HepG2 (cell line): ENCODE results near the gene VSIG10L2. TPM values are rescaled to one million over a fixed set of nuclear protein-coding genes. Genes with fewer than 3 reads are reported as not detected.

Experiments
- ATAC-seq: fragments of 200-7000 bp; cut with Tn5 transposase; 3 replicates; pipeline ENCODE4 v1.9.1; 2020; ENCODE audit warnings: mild to moderate bottlenecking, moderate library complexity
- BruUV-seq: library from RNA; stranded (reverse); fragments of 400-500 nt; replicated peaks from 2 replicates; lab custom pipeline; 2021; lab: Mats Ljungman, UMichigan
- CTCF ChIA-PET: fragments of 300-600 bp; formaldehyde crosslinking; extraction: SDS; loops from one replicate; lab custom pipeline; 2021; ENCODE audit warnings: low total read pairs, inconsistent platforms, low intra/inter-chr PET ratio; lab: Yijun Ruan, JAX
- POLR2A ChIA-PET: fragments of 350-600 bp; sonication (Branson Sonifier 250); formaldehyde crosslinking; loops from one replicate; lab custom pipeline; 2020; ENCODE audit warnings: antibody characterized with exemption, inconsistent platforms; lab: Yijun Ruan, JAX
- DNase-seq: peaks from one replicate; pipeline ENCODE4 v3.0.0-alpha.2; 2015; ENCODE audit warnings: low spot score
- FAIRE-seq: peaks from 3 replicates; lab custom pipeline; 2011; peaks lifted over from hg19 to GRCh38; lab: Jason Lieb, UNC
- H2AFZ ChIP-seq: one replicate; pipeline ENCODE4 v1.6.1; 2011; ENCODE audit warnings: low read length, inconsistent platforms
- H3K27ac ChIP-seq: fragments of 300-600 bp; 3 replicates; pipeline ENCODE4 v1.8.0; 2011; ENCODE audit warnings: mixed run types, mild to moderate bottlenecking, mixed read lengths, low read length, inconsistent platforms; ENCODE audit not compliant: insufficient read depth; ENCODE audit errors: extremely low read length
- H3K27me3 ChIP-seq, 2 experiments: fragments of 200-600 bp in 1 of 2; 2 replicates in 1 of 2; 3 replicates in 1 of 2; pipeline versions ENCODE4 v1.6.0 to v1.8.0; 2011; ENCODE audit warnings: low read length in 2 of 2, mild to moderate bottlenecking in 2 of 2, moderate library complexity in 2 of 2, inconsistent platforms in 1 of 2; ENCODE audit not compliant: insufficient read depth in 2 of 2, control insufficient read depth in 1 of 2
- H3K36me3 ChIP-seq, 2 experiments: fragments of 200-600 bp in 1 of 2; replicated peaks in 1 of 2; 2 replicates in 1 of 2; 3 replicates in 1 of 2; pipeline versions ENCODE4 v1.5.1 to v1.8.0; 2011; ENCODE audit warnings: low read length in 2 of 2, inconsistent platforms in 1 of 2; ENCODE audit not compliant: insufficient read depth in 2 of 2, control insufficient read depth in 1 of 2
- H3K4me1 ChIP-seq: 2 replicates; pipeline ENCODE4 v1.5.1; 2012; ENCODE audit warnings: low read length, inconsistent platforms; ENCODE audit not compliant: insufficient read depth
- H3K4me2 ChIP-seq: 2 replicates; pipeline ENCODE4 v1.6.0; 2011; ENCODE audit warnings: low read depth, low read length, inconsistent platforms
- H3K4me3 ChIP-seq, 3 experiments: fragments of 200-600 bp in 1 of 3; sonication (generic), shearing (Covaris generic) in 1 of 3; replicated peaks in 1 of 3; 2 replicates each; pipeline ENCODE4 v1.5.1; 2011 to 2016; ENCODE audit warnings: low read length in 3 of 3, inconsistent platforms in 2 of 3, low read depth in 2 of 3, mild to moderate bottlenecking in 2 of 3, control low read depth in 1 of 3, mixed read lengths in 1 of 3; ENCODE audit not compliant: insufficient read depth in 1 of 3
- H3K79me2 ChIP-seq: one replicate; pipeline ENCODE4 v1.6.1; 2011; ENCODE audit warnings: low read length, inconsistent platforms; ENCODE audit not compliant: insufficient read depth
- H3K9ac ChIP-seq: 2 replicates; pipeline ENCODE4 v1.6.0; 2011; ENCODE audit warnings: mild to moderate bottlenecking, low read depth, low read length, inconsistent platforms; ENCODE audit not compliant: insufficient read depth
- H3K9me3 ChIP-seq: 2 replicates; pipeline ENCODE4 v1.5.1; 2012; ENCODE audit warnings: mild to moderate bottlenecking, low read length
- H4K20me1 ChIP-seq: 2 replicates; pipeline ENCODE4 v1.6.0; 2011; ENCODE audit warnings: inconsistent platforms, mild to moderate bottlenecking, low read length, moderate library complexity; ENCODE audit not compliant: insufficient read depth
- ARID3A ChIP-seq: IDR thresholded peaks from 2 replicates; pipeline ENCODE4 v1.6.1; 2012; ENCODE audit warnings: low read depth, low read length, improper control_type of control experiment
- ELF3 ChIP-seq: IDR thresholded peaks from 2 replicates; pipeline ENCODE4 v1.6.1; 2016; ENCODE audit warnings: missing genetic modification reagents, missing compliant biosample characterization
- KDM2A ChIP-seq: sonication (generic); formaldehyde crosslinking; IDR thresholded peaks from 2 replicates; pipeline ENCODE4 v1.4.0; 2020; ENCODE audit warnings: low read depth, missing genetic modification reagents, borderline replicate concordance
- KDM4B ChIP-seq: sonication (generic); formaldehyde crosslinking; IDR thresholded peaks from 2 replicates; pipeline ENCODE4 v1.4.0; 2020; ENCODE audit warnings: missing genetic modification reagents
- MIER3 ChIP-seq: IDR thresholded peaks from 2 replicates; pipeline ENCODE4 v1.6.1; 2016; ENCODE audit warnings: missing compliant biosample characterization, borderline replicate concordance
- MXI1 ChIP-seq: IDR thresholded peaks from 3 replicates; pipeline ENCODE4 v1.6.1; 2012; ENCODE audit warnings: low read depth, low read length, inconsistent platforms, borderline replicate concordance
- PHF21A ChIP-seq: sonication (generic); formaldehyde crosslinking; IDR thresholded peaks from 2 replicates; pipeline ENCODE4 v1.5.0; 2020; ENCODE audit warnings: mild to moderate bottlenecking, missing genetic modification reagents
- RAD21 ChIP-seq: fragments of 450-650 bp; formaldehyde crosslinking; IDR thresholded peaks from 2 replicates; pipeline ENCODE4 v1.5.0; 2020; ENCODE audit warnings: mild to moderate bottlenecking
- SALL1 ChIP-seq: sonication (generic); formaldehyde crosslinking; IDR thresholded peaks from 2 replicates; pipeline ENCODE4 v1.8.0; 2022; ENCODE audit warnings: mild to moderate bottlenecking, missing genetic modification reagents
- SRF ChIP-seq: IDR thresholded peaks from 2 replicates; pipeline ENCODE4 v1.6.1; 2011; ENCODE audit warnings: mild to moderate bottlenecking, low read depth, low read length, moderate library complexity
- STAG1 ChIP-seq: sonication (generic); formaldehyde crosslinking; IDR thresholded peaks from 2 replicates; pipeline ENCODE4 v1.4.0; 2020; ENCODE audit warnings: missing genetic modification reagents
- THAP11 ChIP-seq: IDR thresholded peaks from 2 replicates; pipeline ENCODE4 v1.6.1; 2016; ENCODE audit warnings: missing biosample characterization, missing genetic modification reagents
- ZFAT ChIP-seq: sonication (generic); formaldehyde crosslinking; conservative IDR thresholded peaks from 2 replicates; pipeline ENCODE4 v1.8.1; 2023; ENCODE audit warnings: missing genetic modification reagents, inconsistent platforms
- WGBS: methylation state at CpG from one replicate; pipeline ENCODE4 v1.1.6; 2017; ENCODE audit warnings: low lambda C conversion rate; 5-methylcytosine and 5-hydroxymethylcytosine counted together
- in situ Hi-C: cut with HindIII; loops from 2 replicates; pipeline ENCODE4 v1.10.0; 2017; ENCODE audit warnings: low pct_unique_long_range_greater_than_20kb; ENCODE audit not compliant: extremely low pct_ligation_motif_present
- intact Hi-C: fragments of 100-400 bp; cut with micrococcal nuclease; formaldehyde crosslinking; loops from one replicate; pipeline ENCODE4 v1.10.0; 2022; ENCODE audit not compliant: unreplicated experiment
- polyA plus RNA-seq, 8 experiments: library from polyadenylated mRNA; depleted of rRNA in 3 of 8; stranded (reverse) in 7 of 8; unstranded in 1 of 8; fragments of >200 nt; fragmentation: Illumina TruSeq in 4 of 8; extraction: Trizol in 4 of 8; gene quantifications; 2 replicates each; pipeline versions ENCODE4 v1.2.1 to v1.2.3, GENCODE V29; 2011 to 2016; ENCODE audit warnings: low read depth in 4 of 8, missing spikeins in 1 of 8, mixed read lengths in 1 of 8; ENCODE audit not compliant: insufficient read depth in 1 of 8
- total RNA-seq, 5 experiments: library from RNA; depleted of rRNA; stranded (reverse); fragments of >200 nt; fragmentation: Illumina TruSeq; extraction: Trizol; gene quantifications; 2 replicates each; pipeline ENCODE4 v1.2.3, GENCODE V29; 2016; ENCODE audit warnings: low read depth in 1 of 5
- TF ChIP-seq, protein P1 (sequence below): sonication (generic); formaldehyde crosslinking; IDR thresholded peaks from 2 replicates; pipeline ENCODE4 v1.4.0; 2020; ENCODE audit warnings: missing genetic modification reagents, borderline replicate concordance
- TF ChIP-seq, protein P2 (sequence below): sonication (generic); formaldehyde crosslinking; IDR thresholded peaks from 2 replicates; pipeline ENCODE4 v1.4.0; 2020; ENCODE audit warnings: missing genetic modification reagents

The VSIG10L2 gene
- total and polyA plus RNA-seq, 2 of the 13 experiments (the other 11 are each of a cell fraction or from before 2014, with no cell fraction given) = 0.21 TPM; not detected in 1

DNA sequence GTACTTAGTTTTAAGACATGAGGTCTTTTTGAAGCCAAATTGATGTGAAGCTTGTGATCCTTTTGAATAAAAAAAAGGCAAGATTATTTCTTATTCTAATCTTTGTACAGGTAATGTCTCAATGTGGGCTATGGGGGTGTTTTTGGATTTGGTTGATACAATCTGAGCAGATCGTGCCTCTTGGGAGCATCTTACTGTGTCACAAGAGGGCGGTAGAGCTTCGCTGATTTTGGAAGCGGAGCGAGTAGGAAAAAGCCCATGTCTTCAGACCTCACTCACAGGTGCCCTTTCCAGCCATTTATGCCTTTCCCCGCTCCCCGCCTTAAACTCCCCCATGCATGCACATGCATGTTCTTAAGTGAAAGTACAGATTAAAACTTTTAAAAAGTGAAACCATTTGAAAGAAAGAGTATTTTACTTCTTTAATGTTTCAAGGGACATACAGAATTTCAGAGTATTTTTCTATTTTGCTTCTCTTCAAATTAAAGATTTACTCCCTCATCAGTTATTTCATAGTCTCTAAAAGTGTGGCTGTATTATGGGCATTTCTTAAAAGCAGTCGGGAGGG lies 22.7 kb upstream of the VSIG10L2 start:
- no TSS peak for BruUV-seq
- intact Hi-C loops = loop anchor here (1.0 kb wide), 2 partner anchors 138 to 271 kb away; no protein-coding TSS in a partner anchor
- H3K9ac ChIP-seq = no peak overlapping the region
- ATAC-seq (peak; percentile 57), FAIRE-seq (no peak), DNase-seq (peak; percentile 77)
- H3K4me2 ChIP-seq = no peak overlapping the region
- no peaks in the 10 kb centered on the region for H4K20me1 ChIP-seq
- ChIA-PET CTCF (interaction anchor here (0.7 to 2.2 kb wide), 4 partner anchors 139 to 387 kb away, joined by 3 to 24 read pairs (median 8); partner anchors contain the start of gene CDON), POLR2A (interaction anchor here (1.0 kb wide), 1 partner anchor 264 kb away, joined by 3 read pairs; no protein-coding TSS in a partner anchor)
- H3K4me1 ChIP-seq = peaks cover 67% of the 10 kb centered on the region
- in situ Hi-C loops = loop anchor here (5.0 kb wide), 1 partner anchor 264 kb away; no protein-coding TSS in a partner anchor
- no peak overlapping the region for H3K27ac ChIP-seq
- H2AFZ ChIP-seq = no peak overlapping the region
- no peak overlapping the region for H3K4me3 ChIP-seq
- 6% methylated on average over 8 of the region's 8 CpGs for WGBS
- H3K9me3 ChIP-seq = no peaks in the 10 kb centered on the region
- no peaks in the 10 kb centered on the region for H3K27me3 ChIP-seq
- no peaks in the 10 kb centered on the region for H3K79me2 ChIP-seq
- H3K36me3 ChIP-seq = no peaks in the 10 kb centered on the region
- TF ChIP-seq, protein P1, sequence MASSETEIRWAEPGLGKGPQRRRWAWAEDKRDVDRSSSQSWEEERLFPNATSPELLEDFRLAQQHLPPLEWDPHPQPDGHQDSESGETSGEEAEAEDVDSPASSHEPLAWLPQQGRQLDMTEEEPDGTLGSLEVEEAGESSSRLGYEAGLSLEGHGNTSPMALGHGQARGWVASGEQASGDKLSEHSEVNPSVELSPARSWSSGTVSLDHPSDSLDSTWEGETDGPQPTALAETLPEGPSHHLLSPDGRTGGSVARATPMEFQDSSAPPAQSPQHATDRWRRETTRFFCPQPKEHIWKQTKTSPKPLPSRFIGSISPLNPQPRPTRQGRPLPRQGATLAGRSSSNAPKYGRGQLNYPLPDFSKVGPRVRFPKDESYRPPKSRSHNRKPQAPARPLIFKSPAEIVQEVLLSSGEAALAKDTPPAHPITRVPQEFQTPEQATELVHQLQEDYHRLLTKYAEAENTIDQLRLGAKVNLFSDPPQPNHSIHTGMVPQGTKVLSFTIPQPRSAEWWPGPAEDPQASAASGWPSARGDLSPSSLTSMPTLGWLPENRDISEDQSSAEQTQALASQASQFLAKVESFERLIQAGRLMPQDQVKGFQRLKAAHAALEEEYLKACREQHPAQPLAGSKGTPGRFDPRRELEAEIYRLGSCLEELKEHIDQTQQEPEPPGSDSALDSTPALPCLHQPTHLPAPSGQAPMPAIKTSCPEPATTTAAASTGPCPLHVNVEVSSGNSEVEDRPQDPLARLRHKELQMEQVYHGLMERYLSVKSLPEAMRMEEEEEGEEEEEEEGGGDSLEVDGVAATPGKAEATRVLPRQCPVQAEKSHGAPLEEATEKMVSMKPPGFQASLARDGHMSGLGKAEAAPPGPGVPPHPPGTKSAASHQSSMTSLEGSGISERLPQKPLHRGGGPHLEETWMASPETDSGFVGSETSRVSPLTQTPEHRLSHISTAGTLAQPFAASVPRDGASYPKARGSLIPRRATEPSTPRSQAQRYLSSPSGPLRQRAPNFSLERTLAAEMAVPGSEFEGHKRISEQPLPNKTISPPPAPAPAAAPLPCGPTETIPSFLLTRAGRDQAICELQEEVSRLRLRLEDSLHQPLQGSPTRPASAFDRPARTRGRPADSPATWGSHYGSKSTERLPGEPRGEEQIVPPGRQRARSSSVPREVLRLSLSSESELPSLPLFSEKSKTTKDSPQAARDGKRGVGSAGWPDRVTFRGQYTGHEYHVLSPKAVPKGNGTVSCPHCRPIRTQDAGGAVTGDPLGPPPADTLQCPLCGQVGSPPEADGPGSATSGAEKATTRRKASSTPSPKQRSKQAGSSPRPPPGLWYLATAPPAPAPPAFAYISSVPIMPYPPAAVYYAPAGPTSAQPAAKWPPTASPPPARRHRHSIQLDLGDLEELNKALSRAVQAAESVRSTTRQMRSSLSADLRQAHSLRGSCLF = no peak
- 0 out of 2 replicates have a peak, but pooled peaks have one; percentile 23 for TF ChIP-seq PHF21A (CRISPR knock-in tag)
- TF ChIP-seq ZFAT (CRISPR knock-in tag) = no peak
- 0 out of 3 replicates have a peak, but pooled peaks have one; percentile 13 for TF ChIP-seq MXI1
- 0 out of 2 replicates have a peak, but pooled peaks have one; percentile 37 for TF ChIP-seq ARID3A
- TF ChIP-seq RAD21 (CRISPR knock-in tag) = peak; percentile 84
- TF ChIP-seq ELF3 (CRISPR knock-in tag) = peak; percentile 33; the same call in 1 of the 2 replicates
- TF ChIP-seq, protein P2, sequence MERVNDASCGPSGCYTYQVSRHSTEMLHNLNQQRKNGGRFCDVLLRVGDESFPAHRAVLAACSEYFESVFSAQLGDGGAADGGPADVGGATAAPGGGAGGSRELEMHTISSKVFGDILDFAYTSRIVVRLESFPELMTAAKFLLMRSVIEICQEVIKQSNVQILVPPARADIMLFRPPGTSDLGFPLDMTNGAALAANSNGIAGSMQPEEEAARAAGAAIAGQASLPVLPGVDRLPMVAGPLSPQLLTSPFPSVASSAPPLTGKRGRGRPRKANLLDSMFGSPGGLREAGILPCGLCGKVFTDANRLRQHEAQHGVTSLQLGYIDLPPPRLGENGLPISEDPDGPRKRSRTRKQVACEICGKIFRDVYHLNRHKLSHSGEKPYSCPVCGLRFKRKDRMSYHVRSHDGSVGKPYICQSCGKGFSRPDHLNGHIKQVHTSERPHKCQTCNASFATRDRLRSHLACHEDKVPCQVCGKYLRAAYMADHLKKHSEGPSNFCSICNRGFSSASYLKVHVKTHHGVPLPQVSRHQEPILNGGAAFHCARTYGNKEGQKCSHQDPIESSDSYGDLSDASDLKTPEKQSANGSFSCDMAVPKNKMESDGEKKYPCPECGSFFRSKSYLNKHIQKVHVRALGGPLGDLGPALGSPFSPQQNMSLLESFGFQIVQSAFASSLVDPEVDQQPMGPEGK (CRISPR knock-in tag) = peak; percentile 23; the same call in 1 of the 2 replicates
- TF ChIP-seq SRF = 0 out of 2 replicates have a peak, but pooled peaks have one; percentile 26
- TF ChIP-seq STAG1 (CRISPR knock-in tag) = peak; percentile 95
- peak; percentile 29; the same call in 1 of the 2 replicates for TF ChIP-seq KDM4B (CRISPR knock-in tag)
- peak; percentile 27; the same call in 1 of the 2 replicates for TF ChIP-seq THAP11 (CRISPR knock-in tag)
- TF ChIP-seq SALL1 (CRISPR knock-in tag) = no peak
- 0 out of 2 replicates have a peak, but pooled peaks have one; percentile 29 for TF ChIP-seq KDM2A
- peak; percentile 40; the same call in 1 of the 2 replicates for TF ChIP-seq MIER3 (CRISPR knock-in tag)
